ENCODE data around the gene OR8B4.
"Not testable (repeated sequence)": the region's sequence is repeated elsewhere in the genome, so short reads cannot be mapped to it uniquely, and the experiment has no call there.

The OR8B4 gene

DNA sequence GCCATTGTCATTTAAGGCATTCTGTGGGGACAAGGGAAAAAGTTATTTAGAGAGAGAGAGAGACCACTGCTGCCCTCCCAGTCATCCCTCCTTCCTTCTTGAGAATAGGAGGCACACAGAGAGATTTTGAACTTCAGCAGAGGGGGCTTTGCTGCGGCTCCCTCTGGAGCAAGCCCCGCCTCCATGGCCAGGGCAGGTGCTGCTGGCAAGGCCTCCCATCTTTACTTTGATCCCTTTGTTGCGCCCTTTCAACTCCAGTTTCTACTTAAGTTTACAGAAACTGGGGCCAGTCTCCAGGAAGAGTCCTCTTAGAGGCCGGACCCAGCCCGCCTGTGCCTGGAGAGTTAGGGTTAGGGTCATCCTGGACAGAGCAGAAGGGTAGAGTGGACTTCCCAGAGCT is 16.4 kb upstream of the OR8B4 start:
- Mint-ChIP-seq H3K27me3 (peaks cover 35% of the 10 kb centered on the region), H3K27ac (no peak overlapping the region), H3K4me1 (no peaks in the 10 kb centered on the region), H3K9me3 (peaks cover 4 to 11% of the 10 kb centered on the region in 2 donors), H3K4me3 (no peak overlapping the region)
- ATAC-seq (no peak), DNase-seq (no peak)

DNA sequence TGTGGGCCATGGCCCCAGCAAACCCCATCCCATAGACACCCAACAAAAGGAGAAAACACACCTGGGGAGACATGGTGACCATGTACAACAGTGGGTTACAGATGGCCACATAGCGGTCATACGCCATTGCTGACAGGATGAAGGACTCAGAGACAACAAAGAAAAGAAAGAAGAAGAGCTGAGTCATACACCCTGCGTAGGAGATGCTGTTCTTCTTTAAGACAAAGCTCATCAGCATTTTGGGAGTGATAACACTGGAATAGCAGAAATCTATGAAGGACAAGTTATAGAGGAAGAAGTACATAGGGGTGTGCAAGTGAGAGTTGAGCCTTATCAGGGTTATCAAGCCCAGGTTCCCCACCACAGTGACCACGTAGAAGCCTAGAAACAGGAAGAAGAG is 15.9 kb upstream of the OR8B4 start:
- ATAC-seq, result no peak
- H3K4me1 Mint-ChIP-seq, result no peaks in the 10 kb centered on the region
- no peak overlapping the region for H3K27ac Mint-ChIP-seq
- DNase-seq, result no peak
- peaks cover 35% of the 10 kb centered on the region for H3K27me3 Mint-ChIP-seq
- H3K9me3 Mint-ChIP-seq, result peaks cover 4 to 11% of the 10 kb centered on the region in 2 donors
- H3K4me3 Mint-ChIP-seq, result no peak overlapping the region

DNA sequence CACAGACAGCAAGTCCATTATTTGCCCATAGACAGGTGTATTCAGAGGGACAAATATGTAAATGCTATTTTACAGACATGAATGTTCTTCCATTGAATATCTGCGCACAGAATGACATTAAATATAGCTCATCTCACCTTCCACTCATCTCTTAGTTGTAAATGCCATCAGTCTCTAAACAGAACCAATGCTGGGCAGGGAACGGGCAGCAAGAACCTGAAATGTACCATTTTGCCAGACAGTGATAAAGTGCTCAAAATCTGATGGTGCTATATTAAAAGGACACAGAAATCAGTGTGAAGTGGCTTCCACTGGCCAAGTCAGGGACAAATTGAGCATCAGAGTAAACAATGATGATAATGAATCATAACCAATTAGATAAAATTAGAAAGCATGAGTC is 10.0 kb upstream of the OR8B4 start:
- peaks cover 28% of the 10 kb centered on the region for H3K27me3 Mint-ChIP-seq
- no peak overlapping the region for H3K4me3 Mint-ChIP-seq
- no peak for ATAC-seq
- H3K9me3 Mint-ChIP-seq, result no peaks in the 10 kb centered on the region
- H3K27ac Mint-ChIP-seq, result no peak overlapping the region
- no peaks in the 10 kb centered on the region for H3K4me1 Mint-ChIP-seq
- no peak for DNase-seq

DNA sequence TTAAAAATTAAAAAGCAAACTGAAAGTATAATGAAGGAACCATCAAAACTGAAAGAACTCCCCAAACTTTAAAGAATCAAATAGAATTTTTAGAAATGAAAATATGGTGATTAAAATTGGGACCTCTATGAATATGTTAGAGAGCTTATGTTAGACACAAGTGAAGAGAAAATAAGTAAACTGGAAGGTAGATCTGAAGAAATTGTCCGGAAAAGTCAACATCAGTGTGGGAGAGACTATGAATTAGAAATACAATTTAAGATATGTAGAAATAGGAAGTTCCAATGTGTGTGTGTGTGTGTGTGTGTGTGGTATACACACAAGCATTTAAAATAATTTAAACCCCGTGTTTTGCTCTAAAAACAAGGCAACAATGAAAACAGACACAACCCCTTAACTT is 4.9 kb upstream of the OR8B4 start:
- H3K27me3 Mint-ChIP-seq, result peaks cover 11% of the 10 kb centered on the region
- ATAC-seq, result no peak

DNA sequence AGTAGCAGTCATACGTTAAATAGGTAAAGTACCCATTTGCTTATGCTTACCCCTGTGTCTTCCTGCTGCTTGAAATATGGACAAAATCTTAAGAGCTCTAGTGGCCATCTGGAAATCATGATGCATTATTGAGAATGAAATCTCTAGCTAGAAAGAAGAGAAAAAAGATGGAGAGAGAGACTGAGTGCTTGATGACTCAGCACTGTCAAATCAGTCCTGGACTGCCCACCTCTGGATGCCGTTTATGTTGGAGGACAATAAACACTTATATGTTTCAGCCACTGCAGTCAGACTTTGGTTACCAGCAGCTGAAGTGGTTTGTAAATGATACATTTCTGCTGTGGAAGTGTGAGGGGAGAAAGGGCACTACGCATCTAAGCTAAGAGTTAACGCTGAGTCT is 3.6 kb downstream of the OR8B4 start:
- Mint-ChIP-seq H3K4me1 (no peaks in the 10 kb centered on the region), H3K4me3 (no peak overlapping the region), H3K27me3 (peaks cover 47% of the 10 kb centered on the region), H3K27ac (no peak overlapping the region), H3K9me3 (no peaks in the 10 kb centered on the region)
- ATAC-seq (no peak), DNase-seq (no peak)

More for the DNA sequence above, 4.9 kb upstream of the OR8B4 start:
- DNase-seq, result no peak
- Mint-ChIP-seq H3K9me3 (no peaks in the 10 kb centered on the region), H3K4me3 (no peak overlapping the region), H3K27ac (no peak overlapping the region), H3K4me1 (no peaks in the 10 kb centered on the region)

DNA sequence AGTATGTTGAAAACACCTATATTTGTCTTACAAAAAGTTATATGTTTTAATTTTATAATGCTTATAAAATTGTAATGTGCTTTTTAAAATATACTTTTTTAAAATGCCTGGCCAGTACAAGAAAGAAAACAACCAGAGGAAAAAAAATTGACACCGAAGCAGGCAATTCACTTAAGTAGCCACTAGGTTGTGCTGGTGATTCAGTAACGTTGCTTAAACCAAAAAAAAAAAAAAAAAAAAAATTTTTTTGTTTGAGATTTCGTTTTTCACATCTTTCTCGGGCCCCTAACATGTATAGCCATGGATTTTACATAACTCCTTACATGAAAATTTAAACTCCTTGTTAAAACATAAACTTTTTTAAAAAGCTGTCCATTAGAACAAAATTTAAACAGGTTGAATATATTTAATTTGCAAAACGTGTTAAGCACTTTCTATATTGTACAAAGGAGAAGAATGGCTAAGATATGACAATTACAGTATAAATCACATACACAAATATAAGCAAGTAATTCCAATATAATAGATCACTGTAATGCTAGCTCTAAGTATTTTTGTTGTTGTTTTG is 9.2 kb downstream of the OR8B4 start:
- Mint-ChIP-seq H3K4me1 (no peaks in the 10 kb centered on the region), H3K4me3 (no peak overlapping the region), H3K27ac (no peak overlapping the region), H3K27me3 (peaks cover 18% of the 10 kb centered on the region), H3K9me3 (no peaks in the 10 kb centered on the region)
- DNase-seq (no peak), ATAC-seq (no peak)

DNA sequence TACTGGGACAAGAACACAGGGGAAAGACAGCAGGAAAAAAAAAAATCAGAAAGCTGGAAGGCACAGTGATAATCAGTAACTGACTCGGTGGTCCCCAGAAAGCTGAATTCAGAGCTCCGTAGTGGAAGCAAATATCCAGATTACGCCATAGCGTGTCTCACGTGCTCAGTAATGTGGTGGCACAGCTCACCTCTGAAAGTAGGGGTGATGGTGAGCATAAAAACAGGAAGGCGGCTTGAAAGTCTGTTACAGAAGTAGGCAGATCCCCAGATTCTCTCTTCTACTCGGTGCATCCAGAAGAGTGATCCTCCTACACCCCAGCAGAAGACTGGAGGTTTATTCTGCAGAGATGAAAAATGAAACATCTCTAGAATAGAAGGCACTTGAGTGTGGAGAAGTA is 14.8 kb downstream of the OR8B4 start:
- H3K4me1 Mint-ChIP-seq, result no peaks in the 10 kb centered on the region
- H3K9me3 Mint-ChIP-seq, result no peaks in the 10 kb centered on the region
- H3K4me3 Mint-ChIP-seq, result no peak overlapping the region
- H3K27ac Mint-ChIP-seq, result no peak overlapping the region
- no peak for DNase-seq
- ATAC-seq, result no peak
- H3K27me3 Mint-ChIP-seq, result peaks cover 35% of the 10 kb centered on the region

DNA sequence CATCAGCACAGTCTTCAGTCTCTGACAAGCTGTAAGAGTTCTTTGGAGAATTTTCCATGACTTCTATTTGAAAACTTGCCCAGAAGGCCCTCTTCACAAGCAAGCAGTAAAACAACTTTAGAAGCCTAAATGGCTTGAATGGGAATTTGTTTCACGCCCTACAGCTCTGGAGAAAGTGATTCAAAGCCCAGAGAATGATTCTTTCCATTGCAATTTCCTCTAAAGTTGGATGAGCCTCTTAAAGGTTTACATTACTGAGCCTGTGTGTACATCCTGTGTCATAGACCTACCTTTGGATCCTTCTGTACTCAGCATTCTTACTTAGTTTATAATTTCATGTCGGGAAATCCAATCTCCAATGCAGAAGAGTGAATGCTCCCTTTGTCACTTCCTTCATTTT is 19.1 kb downstream of the OR8B4 start:
- peaks cover 25% of the 10 kb centered on the region for H3K27me3 Mint-ChIP-seq
- no peak overlapping the region for H3K4me3 Mint-ChIP-seq
- DNase-seq, result no peak
- no peaks in the 10 kb centered on the region for H3K4me1 Mint-ChIP-seq
- no peak for ATAC-seq
- no peak overlapping the region for H3K27ac Mint-ChIP-seq
- H3K9me3 Mint-ChIP-seq, result no peaks in the 10 kb centered on the region

DNA sequence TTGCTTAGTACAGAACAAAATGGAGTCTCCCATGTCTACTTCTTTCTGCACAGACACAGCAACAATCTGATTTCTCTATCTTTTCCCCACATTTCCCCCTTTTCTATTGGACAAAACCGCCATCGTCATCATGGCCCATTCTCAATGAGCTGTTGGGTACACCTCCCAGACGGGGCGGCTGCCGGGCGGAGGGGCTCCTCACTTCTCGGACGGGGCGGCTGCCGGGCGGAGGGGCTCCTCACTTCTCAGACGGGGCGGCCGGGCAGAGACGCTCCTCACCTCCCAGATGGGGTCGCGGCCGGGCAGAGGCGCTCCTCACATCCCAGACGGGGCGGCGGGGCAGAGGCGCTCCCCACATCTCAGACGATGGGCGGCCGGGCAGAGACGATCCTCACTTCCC is 21.5 kb downstream of the OR8B4 start:
- H3K4me1 Mint-ChIP-seq, ATAC-seq, H3K9me3 Mint-ChIP-seq, H3K27me3 Mint-ChIP-seq, H3K4me3 Mint-ChIP-seq, H3K27ac Mint-ChIP-seq, DNase-seq: not testable (repeated sequence)

DNA sequence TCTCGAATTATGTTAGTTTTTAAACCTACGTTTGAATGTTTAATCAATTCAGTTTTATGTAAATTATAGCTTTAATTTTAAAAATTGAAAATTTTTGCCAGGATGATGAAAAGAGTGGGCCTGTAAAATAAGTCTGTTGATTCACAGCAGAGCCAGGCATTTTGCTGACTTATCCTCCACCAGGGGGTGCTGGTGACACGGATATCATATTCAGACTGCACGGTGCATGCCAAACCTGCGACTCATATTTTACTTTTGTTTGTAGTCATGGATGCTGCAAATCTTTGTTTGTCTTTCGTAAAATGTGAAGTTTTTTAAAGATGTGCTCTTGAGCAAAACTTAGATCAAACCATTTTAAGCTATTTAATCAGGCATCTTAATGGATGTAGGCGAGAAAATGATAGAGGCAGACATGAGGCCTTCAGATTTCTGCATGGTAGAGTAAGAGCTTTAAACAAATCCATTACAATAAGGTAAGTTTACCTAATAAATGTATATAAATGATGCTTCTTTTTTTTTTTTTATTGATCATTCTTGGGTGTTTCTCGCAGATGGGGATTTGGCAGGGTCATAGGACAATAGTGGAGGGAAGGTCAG is 22.2 kb downstream of the OR8B4 start:
- Mint-ChIP-seq H3K27me3 (no peaks in the 10 kb centered on the region), H3K9me3 (no peaks in the 10 kb centered on the region), H3K4me3 (no peak overlapping the region), H3K4me1 (no peaks in the 10 kb centered on the region), H3K27ac (no peak overlapping the region)
- peak; percentile 21 to 59 for DNase-seq
- peak; percentile 78 for ATAC-seq

DNA sequence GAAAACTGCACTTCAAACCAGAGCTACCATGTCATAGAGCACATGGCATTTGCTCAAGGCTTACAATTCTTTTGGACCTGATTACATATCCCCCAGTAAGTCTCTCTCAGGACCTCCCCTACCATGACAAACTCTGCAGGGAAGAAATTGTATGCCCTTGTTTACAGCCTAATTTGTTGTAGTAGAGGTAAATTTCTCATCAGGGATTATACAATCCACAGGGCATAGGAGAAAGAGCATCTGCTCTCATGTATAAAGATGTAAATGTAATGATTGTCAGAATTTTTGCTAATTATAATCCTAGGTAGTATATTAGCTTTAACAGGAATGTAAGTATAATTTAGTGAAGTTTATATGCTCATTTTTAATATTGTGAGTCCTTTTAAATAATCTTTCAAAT is 25.7 kb downstream of the OR8B4 start, which contains the start of gene OR8B3:
OR8B3 (minus strand) TSS at position 101 of the 400 bp plus-strand sequence. CDS start 1,673 bp downstream, outside the sequence.
- Mint-ChIP-seq H3K4me3 (no peak within 1 kb of the TSS), H3K9me3 (no peaks in the 10 kb centered on the region), H3K4me1 (no peaks in the 10 kb centered on the region), H3K27me3 (no peaks in the 10 kb centered on the region), H3K27ac (no peak within 1 kb of the TSS)
- ATAC-seq, result no peak
- no peak for DNase-seq

DNA sequence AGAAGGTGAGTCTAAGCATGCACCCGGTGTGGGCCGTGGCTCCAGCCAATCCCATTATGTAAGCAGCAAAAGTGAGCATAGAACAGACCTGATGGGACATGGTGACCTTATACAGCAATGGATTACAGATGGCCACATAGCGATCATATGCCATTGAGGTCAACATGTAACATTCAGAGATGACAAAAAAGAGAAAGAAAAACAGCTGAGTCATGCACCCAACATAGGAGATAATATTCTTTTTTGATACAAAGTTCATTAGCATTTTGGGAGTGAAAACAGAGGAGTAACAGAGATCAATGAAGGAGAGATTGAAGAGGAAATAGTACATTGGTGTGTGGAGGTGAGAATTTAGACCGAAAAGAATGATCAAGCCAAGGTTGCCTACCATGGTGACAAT is 27.8 kb downstream of the OR8B4 start:
- not testable (repeated sequence) for H3K9me3 Mint-ChIP-seq

DNA sequence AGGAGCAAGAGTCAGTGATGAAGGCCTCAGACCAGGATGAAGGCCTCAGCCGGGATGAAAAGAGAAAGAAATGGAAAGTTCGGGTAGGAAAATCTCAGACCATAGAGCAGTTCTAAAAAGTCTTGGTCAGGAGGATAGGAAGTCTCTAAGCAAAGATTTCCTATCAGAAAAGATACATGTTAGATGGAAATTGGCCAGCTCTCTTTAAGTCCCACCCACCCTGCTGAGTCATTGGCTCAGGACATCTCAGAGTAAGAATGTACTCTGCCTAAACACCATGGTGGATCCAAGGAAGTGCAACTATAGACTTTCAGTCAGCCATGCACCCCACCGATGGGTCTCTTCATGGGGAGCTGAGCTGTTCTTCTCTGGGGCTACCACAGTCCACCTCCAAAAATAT is 30.3 kb downstream of the OR8B4 start:
- ATAC-seq (no peak), DNase-seq (no peak)
- peaks cover 8% of the 10 kb centered on the region for H3K27me3 Mint-ChIP-seq
- no peak overlapping the region for H3K4me3 Mint-ChIP-seq
- no peaks in the 10 kb centered on the region for H3K9me3 Mint-ChIP-seq
- H3K4me1 Mint-ChIP-seq, result no peaks in the 10 kb centered on the region
- no peak overlapping the region for H3K27ac Mint-ChIP-seq

More for the DNA sequence above, 27.8 kb downstream of the OR8B4 start:
- not testable (repeated sequence) for H3K4me3 Mint-ChIP-seq, H3K27me3 Mint-ChIP-seq, H3K27ac Mint-ChIP-seq, DNase-seq, ATAC-seq, H3K4me1 Mint-ChIP-seq

DNA sequence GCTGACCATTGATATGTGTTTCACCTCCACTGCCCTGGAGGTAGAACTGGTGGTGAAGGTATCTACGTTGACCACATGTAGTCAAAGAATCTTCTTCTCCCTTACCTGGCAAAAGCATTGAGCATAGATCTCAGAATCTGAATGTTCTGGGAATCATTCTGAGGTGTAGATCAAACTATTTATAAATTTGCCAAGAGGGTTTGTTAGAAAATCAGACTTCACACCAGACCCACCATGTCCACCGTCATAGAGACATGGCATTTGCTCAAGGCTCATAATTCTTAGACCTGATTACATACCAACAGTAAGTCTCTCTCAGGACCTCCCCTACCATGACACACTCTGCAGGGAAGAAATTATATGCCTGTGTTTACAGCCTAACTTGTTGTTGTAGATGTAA is 40.3 kb downstream of the OR8B4 start, which contains the start of gene OR8B2:
OR8B2 (minus strand) TSS at position 101 of the 400 bp plus-strand sequence. CDS start 1,156 bp downstream, outside the sequence.
- Mint-ChIP-seq H3K9me3 (no peaks in the 10 kb centered on the region), H3K27ac (no peak within 1 kb of the TSS), H3K4me1 (no peaks in the 10 kb centered on the region), H3K4me3 (no peak within 1 kb of the TSS), H3K27me3 (peaks cover 1% of the 10 kb centered on the region)
- DNase-seq, result no peak
- no peak for ATAC-seq

DNA sequence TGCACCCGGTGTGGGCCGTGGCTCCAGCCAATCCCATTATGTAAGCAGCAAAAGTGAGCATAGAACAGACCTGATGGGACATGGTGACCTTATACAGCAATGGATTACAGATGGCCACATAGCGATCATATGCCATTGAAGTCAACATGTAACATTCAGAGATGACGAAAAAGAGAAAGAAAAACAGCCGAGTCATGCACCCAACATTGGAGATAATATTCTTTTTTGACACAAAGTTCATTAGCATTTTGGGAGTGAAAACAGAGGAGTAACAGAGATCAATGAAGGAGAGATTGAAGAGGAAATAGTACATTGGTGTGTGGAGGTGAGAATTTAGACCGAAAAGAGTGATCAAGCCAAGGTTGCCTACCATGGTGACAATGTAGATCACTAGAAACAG is 41.8 kb downstream of the OR8B4 start:
- H3K9me3 Mint-ChIP-seq, ATAC-seq, H3K4me1 Mint-ChIP-seq, DNase-seq, H3K4me3 Mint-ChIP-seq, H3K27ac Mint-ChIP-seq, H3K27me3 Mint-ChIP-seq: not testable (repeated sequence)

DNA sequence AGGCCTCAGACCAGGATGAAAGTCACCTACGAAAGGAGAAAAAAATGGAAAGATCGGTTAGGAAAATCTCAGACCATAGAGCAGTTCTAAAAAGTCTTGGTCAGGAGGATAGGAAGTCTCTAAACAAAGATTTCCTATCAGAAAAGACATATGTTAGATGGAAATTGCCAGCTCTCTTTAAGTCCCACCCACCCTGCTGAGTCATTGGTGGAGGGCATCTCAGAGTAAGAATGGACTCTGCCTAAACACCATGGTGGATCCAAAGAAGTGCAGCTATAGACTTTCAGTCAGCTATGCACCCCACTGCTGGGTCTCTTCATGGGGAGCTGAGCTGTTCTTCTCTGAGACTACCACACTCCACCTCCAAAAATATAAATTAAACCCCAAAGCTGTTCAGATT is 44.1 kb downstream of the OR8B4 start:
- H3K9me3 Mint-ChIP-seq, result no peaks in the 10 kb centered on the region
- H3K27ac Mint-ChIP-seq, result no peak overlapping the region
- no peak overlapping the region for H3K4me3 Mint-ChIP-seq
- DNase-seq (no peak), ATAC-seq (no peak)
- H3K27me3 Mint-ChIP-seq, result no peaks in the 10 kb centered on the region
- H3K4me1 Mint-ChIP-seq, result no peaks in the 10 kb centered on the region

DNA sequence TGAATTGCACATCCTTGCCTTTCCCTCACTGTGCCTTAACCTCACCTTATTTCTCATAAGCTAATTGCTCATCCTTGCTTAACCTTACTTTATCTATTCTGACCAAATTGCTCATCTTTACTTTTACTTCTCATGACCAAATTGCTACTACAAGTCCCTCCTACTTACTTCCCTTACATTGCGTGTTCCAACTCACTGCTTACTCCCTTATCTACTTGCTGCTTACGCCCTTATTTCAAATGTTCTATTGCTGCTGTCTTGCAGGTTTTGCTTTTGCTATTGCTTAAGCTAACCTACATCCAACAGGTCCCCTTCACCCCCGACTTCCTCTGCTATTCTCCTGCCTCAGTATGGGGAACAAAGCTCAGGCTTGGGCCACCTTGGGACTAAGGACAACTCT is 48.4 kb downstream of the OR8B4 start:
- no peak overlapping the region for H3K4me3 Mint-ChIP-seq
- H3K27ac Mint-ChIP-seq, result no peak overlapping the region
- ATAC-seq (no peak), DNase-seq (no peak)
- no peaks in the 10 kb centered on the region for H3K27me3 Mint-ChIP-seq
- H3K4me1 Mint-ChIP-seq, result no peaks in the 10 kb centered on the region
- H3K9me3 Mint-ChIP-seq, result no peaks in the 10 kb centered on the region

All from stimulated activated naive CD8-positive, alpha-beta T cell treated with anti-CD3 and anti-CD28 coated beads, Interleukin-15, amount 100 ng/mL, for 72 hours (primary cell).